Measurements from ENCODE around the gene DNAJB14. TPM values are rescaled to one million over a fixed set of nuclear protein-coding genes. Genes with fewer than 3 reads are reported as not detected.
"Not testable (repeated sequence)": the region's sequence is repeated elsewhere in the genome, so short reads cannot be mapped to it uniquely, and the experiment has no call there.

Gene DNAJB14
- total RNA-seq, 2 donors from 2014 or later, result 46.1 to 60.5 TPM

DNA sequence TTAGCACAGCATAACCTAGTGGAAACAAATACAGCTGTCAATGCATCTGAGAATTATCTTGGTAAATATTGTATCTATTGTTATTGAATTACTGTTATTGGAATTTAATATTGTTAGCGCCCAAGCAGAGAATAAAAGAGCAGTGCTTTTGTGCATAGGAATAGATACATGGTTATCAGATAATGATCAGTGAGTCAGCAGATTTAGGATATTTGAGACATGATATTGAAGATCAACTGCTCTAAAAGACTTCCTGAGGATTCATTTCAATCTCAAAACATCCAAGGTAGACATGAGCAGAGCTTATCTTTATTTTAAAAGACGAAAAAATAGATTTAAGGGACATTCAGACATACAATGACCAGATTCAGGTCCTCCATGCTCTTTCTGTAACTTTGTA lies 14.2 kb upstream of the DNAJB14 start:
- no peak for ATAC-seq (replicated peaks in 1 of 2)
- no peaks in the 10 kb centered on the region for H3K27me3 Mint-ChIP-seq (ENCODE audit: low read depth)
- peaks cover 5 to 9% of the 10 kb centered on the region in 2 donors for H3K36me3 Mint-ChIP-seq (ENCODE audit: insufficient read depth in 2 of 2)
- H3K9me3 Mint-ChIP-seq, result peaks cover 7% of the 10 kb centered on the region in 2 donors
- H3K27ac Mint-ChIP-seq, result no peak overlapping the region
- H3K4me3 Mint-ChIP-seq, result no peak overlapping the region
- DNase-seq, result no peak
- H3K4me1 Mint-ChIP-seq (ENCODE audit: low read depth), result no peaks in the 10 kb centered on the region

DNA sequence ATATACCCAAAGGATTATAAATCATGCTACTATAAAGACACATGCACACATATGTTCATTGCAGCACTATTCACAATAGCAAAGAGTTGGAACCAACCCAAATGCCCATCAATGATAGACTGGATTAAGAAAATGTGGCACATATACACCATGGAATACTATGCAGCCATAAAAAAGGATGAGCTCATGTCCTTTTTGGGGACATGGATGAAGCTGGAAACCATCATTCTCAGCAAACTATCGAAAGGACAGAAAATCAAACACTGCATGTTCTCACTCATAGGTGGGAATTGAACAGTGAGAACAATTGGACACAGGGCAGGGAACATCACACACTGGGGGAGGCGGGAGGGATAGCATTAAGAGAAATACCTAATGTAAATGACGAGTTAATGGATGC lies 11.8 kb upstream of the DNAJB14 start:
- not testable (repeated sequence) for H3K36me3 Mint-ChIP-seq (ENCODE audit: insufficient read depth in 2 of 2); DNase-seq; H3K4me3 Mint-ChIP-seq; H3K9me3 Mint-ChIP-seq; ATAC-seq (replicated peaks in 1 of 2); H3K4me1 Mint-ChIP-seq (ENCODE audit: low read depth); H3K27ac Mint-ChIP-seq; H3K27me3 Mint-ChIP-seq (ENCODE audit: low read depth)

DNA sequence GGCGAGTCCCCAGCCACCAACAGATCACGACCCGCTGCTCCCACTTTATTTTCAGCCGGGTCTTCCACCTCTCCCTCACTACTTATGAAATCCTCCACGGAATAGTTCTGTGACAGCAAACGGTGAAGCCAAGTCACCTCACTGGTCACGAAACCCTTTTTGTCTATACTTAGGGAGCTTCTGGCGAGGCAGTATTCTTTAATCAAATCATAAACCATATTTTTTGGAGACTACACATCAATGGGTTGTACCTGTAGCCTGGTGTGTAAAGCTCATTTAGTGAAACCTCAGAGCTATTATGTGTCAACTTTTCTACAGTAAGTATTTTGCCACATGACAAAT lies 4.5 kb upstream of the DNAJB14 start:
- Mint-ChIP-seq H3K4me3 (no peak overlapping the region), H3K27ac (no peak overlapping the region), H3K9me3 (peaks cover 2% of the 10 kb centered on the region in 2 donors), H3K27me3 (ENCODE audit: low read depth) (no peaks in the 10 kb centered on the region), H3K36me3 (ENCODE audit: insufficient read depth in 2 of 2) (peaks cover 4 to 15% of the 10 kb centered on the region in 2 donors), H3K4me1 (ENCODE audit: low read depth) (peaks cover 22% of the 10 kb centered on the region)
- ATAC-seq (replicated peaks in 1 of 2) (no peak), DNase-seq (no peak)

DNA sequence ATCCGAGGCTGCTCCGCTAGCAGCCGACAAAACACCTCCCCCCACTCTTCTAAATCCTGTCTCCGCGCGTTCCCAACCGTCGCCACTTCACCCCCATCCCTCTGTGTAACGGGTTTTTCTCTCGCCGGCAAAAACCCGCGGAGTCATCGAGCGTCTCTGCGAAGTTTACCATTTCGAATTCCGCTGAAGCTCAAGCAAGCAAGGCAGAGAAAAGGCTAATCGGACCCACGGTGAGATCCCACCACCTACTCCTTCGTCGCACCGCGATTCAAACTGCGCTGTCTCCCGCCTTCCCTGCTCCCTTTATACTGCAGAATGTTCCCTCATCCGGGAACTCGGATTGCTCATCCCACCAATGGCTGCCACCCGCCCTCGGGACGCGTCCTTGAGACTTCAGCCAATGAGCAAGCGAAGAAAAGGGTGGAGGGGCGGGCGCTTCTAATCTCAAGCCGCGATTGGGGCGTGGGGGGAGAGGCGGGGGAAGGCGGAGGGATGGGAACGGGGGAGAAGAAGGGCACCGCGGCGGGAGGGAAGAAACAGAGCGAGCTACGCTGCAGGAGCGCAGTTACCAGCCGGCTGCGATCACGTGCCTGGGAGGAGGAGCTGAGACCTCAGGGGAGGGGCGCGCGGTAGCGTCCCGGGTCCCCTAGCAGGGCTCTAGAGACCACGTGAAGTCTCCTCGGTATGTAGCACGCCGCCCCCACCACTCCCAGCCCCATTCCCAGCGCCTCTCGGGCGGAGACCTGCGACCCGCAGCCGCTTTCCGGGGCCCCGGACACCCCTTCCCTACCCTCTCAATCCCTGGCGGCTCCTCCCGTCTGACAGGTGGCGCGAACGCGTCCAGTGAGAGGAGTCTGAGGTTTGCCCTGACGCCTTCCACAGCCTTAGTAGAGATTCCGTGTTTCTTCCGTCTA lies 3.8 kb upstream of the DNAJB14 start, which contains the start of gene H2AZ1:
TSS of gene H2AZ1 (minus strand) at position 277 of the 914 bp plus-strand sequence. CDS start at position 172, 105 bp downstream.
- DNase-seq (peak; percentile 95 to 98), ATAC-seq (replicated peaks in 1 of 2) (peak; percentile 64 to 65)
- no peak within 1 kb of the TSS for H3K27ac Mint-ChIP-seq
- H3K9me3 Mint-ChIP-seq, result no peaks in the 10 kb centered on the region
- H3K36me3 Mint-ChIP-seq (ENCODE audit: insufficient read depth in 2 of 2), result peaks cover 8 to 15% of the 10 kb centered on the region in 2 donors
- peaks cover 28% of the 10 kb centered on the region for H3K4me1 Mint-ChIP-seq (ENCODE audit: low read depth)
- no peak within 1 kb of the TSS for H3K4me3 Mint-ChIP-seq
- H3K27me3 Mint-ChIP-seq (ENCODE audit: low read depth), result no peaks in the 10 kb centered on the region

DNA sequence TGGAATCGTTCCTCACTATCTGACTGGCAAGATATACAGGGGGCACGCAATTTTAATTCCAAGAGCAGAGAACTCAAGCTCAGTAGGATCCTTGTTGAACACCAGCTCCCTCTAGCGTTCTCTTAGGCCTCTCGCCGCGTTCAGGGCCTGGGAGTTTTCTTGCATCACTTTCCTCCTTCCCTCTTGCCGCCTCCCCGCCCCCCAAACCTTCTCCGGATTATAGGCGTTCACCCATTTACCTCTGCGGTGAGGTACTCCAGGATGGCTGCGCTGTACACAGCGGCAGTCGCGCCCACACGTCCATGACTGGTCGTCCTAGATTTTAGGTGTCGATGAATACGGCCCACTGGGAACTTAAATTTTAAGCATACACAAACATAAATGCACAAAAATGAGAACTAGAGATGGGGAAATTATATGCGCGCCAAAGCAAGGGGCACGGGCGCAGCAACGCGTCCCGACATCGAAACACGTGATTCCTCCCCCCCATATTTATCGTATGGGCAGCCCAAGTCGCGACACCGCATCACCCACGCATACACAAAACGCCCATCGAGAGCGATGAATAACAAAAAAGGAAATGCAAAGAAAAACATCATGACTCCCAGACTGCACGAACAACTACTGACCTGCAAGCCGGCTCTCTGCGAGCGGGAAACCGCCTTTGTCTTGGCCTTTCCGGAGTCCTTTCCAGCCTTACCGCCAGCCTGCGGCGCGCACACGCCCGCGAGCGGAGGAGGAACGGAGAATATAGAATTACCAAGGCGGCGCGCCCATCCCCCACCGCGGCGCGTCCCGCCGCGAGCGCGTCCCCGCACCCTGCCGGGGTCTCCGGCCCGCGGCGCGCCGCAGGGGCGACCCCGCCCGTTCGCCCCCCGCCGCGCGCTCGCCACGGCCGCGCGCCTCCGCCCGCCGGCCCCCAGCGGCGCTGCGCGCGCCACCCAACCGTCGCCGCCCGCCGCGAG lies 2.9 kb upstream of the DNAJB14 start:
- H3K27me3 Mint-ChIP-seq (ENCODE audit: low read depth), result no peaks in the 10 kb centered on the region
- peaks cover 38% of the 10 kb centered on the region for H3K4me1 Mint-ChIP-seq (ENCODE audit: low read depth)
- peak; percentile 90 to 92 for DNase-seq
- H3K9me3 Mint-ChIP-seq, result no peaks in the 10 kb centered on the region
- peaks cover 10 to 20% of the 10 kb centered on the region in 2 donors for H3K36me3 Mint-ChIP-seq (ENCODE audit: insufficient read depth in 2 of 2)
- ATAC-seq (replicated peaks in 1 of 2), result peak; percentile 36 to 41
- no peak overlapping the region for H3K27ac Mint-ChIP-seq
- no peak overlapping the region for H3K4me3 Mint-ChIP-seq

DNA sequence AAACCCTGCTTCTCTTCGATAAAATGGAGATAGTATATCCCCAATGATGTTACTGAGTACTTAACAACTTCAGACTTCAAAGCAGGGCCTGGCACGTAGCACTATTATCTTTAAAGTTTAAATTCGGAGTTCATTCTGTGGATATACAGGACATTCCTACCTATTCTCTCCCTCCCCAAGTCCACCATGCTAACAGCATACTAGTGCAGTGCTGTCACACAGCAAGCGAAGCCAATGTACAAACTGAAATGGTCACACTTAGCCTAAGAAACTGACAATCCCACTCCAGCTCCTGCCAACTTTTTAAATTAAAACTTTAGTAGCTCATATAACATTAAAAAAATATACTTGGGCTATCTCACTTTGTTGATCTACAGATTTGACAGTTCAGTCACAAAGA lies 1.2 kb upstream of the DNAJB14 start:
- H3K36me3 Mint-ChIP-seq (ENCODE audit: insufficient read depth in 2 of 2), result peaks cover 13 to 32% of the 10 kb centered on the region in 2 donors
- H3K4me1 Mint-ChIP-seq (ENCODE audit: low read depth), result peaks cover 49% of the 10 kb centered on the region
- H3K27me3 Mint-ChIP-seq (ENCODE audit: low read depth), result no peaks in the 10 kb centered on the region
- H3K9me3 Mint-ChIP-seq, result peaks cover 0 to 3% of the 10 kb centered on the region in 2 donors
- ATAC-seq (replicated peaks in 1 of 2) (no peak), DNase-seq (no peak)
- no peak overlapping the region for H3K27ac Mint-ChIP-seq
- H3K4me3 Mint-ChIP-seq, result no peak overlapping the region

DNA sequence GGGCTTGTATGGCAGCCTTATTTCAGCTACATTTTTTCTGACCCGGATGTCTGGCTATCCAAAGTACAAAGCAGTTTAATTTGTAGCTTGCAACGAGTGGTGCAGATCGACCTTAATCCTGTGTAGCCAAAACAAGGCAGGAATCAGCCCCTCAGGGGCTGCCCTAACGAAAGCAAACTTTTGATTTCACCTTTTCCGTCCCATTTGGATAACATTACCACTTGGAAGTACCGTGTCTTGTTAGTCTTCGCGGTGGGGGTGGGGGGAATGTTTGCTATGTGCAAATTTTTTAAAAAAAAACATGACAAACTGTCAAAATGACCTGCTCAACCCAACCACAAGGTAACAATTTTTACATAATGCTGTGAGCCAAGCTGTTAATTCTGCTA lies 766 bp upstream of the DNAJB14 start:
- ATAC-seq (replicated peaks in 1 of 2) (no peak), DNase-seq (no peak)
- Mint-ChIP-seq H3K27me3 (ENCODE audit: low read depth) (no peaks in the 10 kb centered on the region), H3K27ac (no peak overlapping the region), H3K4me1 (ENCODE audit: low read depth) (peaks cover 51% of the 10 kb centered on the region), H3K9me3 (peaks cover 0 to 3% of the 10 kb centered on the region in 2 donors), H3K36me3 (ENCODE audit: insufficient read depth in 2 of 2) (peaks cover 13 to 32% of the 10 kb centered on the region in 2 donors), H3K4me3 (no peak overlapping the region)

DNA sequence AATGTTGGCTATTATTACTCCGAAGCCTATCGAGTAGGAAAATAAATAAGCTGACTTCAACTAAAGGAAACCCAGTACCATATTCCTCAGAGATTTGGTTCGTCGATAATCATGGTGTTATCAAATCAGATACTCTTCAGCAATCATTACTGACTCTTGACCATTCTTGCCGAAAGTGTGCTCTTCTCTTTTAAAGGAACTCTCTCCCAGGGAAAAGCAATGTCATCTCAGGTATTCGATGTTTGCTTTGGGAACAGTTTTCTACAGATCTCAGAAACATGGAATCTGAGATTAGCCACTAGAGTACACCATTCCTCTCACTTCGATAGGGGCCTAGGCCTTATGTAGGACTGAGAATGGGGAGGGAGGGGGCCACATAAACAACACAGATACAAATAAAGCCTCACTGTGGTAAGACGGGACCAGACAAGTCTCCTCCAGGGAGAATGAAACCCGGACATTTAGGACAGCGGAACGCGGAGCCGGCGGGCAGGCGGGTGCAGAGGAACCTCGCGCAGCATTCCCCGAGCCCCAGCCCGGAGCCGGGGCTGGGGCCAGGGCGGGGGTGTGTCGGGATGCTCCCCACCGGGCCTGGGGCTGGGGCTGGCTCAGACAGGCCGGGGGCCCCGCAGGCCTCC lies 581 bp downstream of the DNAJB14 start:
- H3K9me3 Mint-ChIP-seq, result peaks cover 0 to 3% of the 10 kb centered on the region in 2 donors
- peak overlapping the region; percentile 95 to 99 for H3K4me3 Mint-ChIP-seq
- H3K4me1 Mint-ChIP-seq (ENCODE audit: low read depth), result peaks cover 58% of the 10 kb centered on the region
- peak overlapping the region; percentile 98 for H3K27ac Mint-ChIP-seq
- ATAC-seq (replicated peaks in 1 of 2) (peak in 1 of 2 donors; percentile 4), DNase-seq (peak in 1 of 2 donors; percentile 51)
- H3K36me3 Mint-ChIP-seq (ENCODE audit: insufficient read depth in 2 of 2), result peaks cover 13 to 35% of the 10 kb centered on the region in 2 donors
- no peaks in the 10 kb centered on the region for H3K27me3 Mint-ChIP-seq (ENCODE audit: low read depth)

DNA sequence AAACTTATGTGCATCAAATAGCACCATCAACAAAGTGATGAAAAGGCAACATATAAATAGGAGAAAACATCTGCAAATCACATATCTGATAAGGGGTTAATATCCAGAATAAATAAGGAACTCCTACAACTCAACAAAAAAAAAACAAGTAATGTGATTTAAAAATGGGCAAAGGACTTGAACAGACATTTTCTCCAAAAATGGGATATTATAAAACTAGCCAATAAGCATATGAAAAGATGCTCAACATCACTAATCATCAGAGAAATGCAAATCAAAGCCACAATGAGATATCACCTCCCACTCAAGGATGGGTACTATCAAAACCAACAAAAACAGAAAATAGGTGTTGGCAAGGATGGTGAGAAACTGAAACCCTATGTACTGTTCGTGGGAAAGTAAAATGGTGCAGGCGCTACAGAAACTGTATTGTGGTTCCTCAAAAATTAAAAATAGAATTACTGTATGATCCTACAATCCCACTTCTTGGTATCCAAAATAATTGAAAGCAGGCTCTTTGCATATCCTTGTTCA lies 2.4 kb downstream of the DNAJB14 start:
- peak overlapping the region; percentile 88 for H3K27ac Mint-ChIP-seq
- no peaks in the 10 kb centered on the region for H3K27me3 Mint-ChIP-seq (ENCODE audit: low read depth)
- H3K9me3 Mint-ChIP-seq, result peaks cover 0 to 3% of the 10 kb centered on the region in 2 donors
- H3K36me3 Mint-ChIP-seq (ENCODE audit: insufficient read depth in 2 of 2), result peaks cover 13 to 35% of the 10 kb centered on the region in 2 donors
- DNase-seq (no peak), ATAC-seq (replicated peaks in 1 of 2) (no peak)
- H3K4me1 Mint-ChIP-seq (ENCODE audit: low read depth), result peaks cover 58% of the 10 kb centered on the region
- H3K4me3 Mint-ChIP-seq, result peak overlapping the region; percentile 95 to 99

DNA sequence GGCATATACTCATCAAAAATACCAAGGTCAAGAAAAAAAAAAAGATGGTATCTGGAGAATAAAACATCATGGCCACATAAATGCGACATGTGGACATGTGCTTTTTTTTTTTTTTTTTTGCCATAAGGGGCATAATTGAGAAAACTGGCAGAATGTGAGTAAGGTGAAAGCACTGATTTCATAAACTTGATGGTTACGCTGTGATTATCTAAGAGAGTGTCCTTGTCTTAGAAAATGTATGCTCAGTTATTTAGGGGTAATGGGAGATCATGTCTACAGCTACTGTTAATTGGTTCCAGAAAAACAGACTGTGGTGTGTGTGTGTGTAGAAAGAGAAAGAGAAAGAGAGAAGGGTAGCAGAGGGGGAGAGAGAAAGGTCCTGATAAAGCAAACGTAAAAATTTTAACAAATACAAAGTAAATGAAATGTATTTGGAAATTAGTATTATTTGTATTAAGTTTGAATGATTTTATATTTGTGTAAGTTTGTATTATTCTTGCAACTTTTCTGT lies 8.1 kb downstream of the DNAJB14 start:
- Mint-ChIP-seq H3K36me3 (ENCODE audit: insufficient read depth in 2 of 2) (peaks cover 12 to 34% of the 10 kb centered on the region in 2 donors), H3K27me3 (ENCODE audit: low read depth) (no peaks in the 10 kb centered on the region), H3K9me3 (peaks cover 0 to 2% of the 10 kb centered on the region in 2 donors), H3K4me1 (ENCODE audit: low read depth) (peaks cover 31% of the 10 kb centered on the region), H3K27ac (no peak overlapping the region), H3K4me3 (no peak overlapping the region)
- ATAC-seq (replicated peaks in 1 of 2) (no peak), DNase-seq (no peak)

DNA sequence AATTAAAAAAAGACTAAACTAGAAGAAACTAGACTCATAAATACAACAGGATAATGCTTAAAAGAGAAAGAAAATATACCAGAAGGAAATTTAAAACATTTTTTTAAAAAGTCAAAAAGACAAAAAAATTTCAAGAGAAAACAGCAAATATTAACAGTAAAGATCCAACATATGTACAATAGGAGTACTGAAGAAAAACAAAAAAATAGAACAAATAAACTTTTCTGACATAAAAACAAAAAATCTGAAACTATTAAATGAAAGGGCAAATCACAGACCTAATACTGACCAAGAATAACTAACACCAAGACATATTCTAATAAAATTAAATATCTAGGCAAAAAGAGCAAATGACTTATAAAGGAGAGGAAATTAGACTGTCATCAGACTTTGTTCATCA lies 11.5 kb downstream of the DNAJB14 start:
- Mint-ChIP-seq H3K36me3 (ENCODE audit: insufficient read depth in 2 of 2) (peaks cover 15 to 36% of the 10 kb centered on the region in 2 donors), H3K9me3 (peaks cover 0 to 2% of the 10 kb centered on the region in 2 donors), H3K4me1 (ENCODE audit: low read depth) (peaks cover 34% of the 10 kb centered on the region), H3K27ac (peak overlapping the region; percentile 50), H3K4me3 (no peak overlapping the region), H3K27me3 (ENCODE audit: low read depth) (no peaks in the 10 kb centered on the region)
- no peak for DNase-seq
- no peak for ATAC-seq (replicated peaks in 1 of 2)

DNA sequence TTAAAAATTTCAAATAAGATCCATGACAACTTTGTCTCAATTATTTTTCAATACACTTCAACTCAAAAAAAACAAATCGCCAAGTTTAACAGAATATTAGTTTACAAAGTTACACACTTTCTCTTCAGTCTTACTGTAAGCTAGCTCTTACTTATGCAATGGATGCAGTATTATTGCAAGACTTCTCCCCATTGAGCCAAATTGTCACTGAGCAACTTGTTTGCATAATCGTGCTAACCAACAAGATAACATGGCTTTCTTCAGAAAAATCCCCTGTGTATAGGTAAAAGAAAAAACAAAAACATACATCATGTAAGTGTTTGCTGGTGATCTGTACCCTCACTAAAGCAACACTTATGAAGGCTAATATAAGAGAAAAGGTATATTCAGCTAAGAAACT lies 18.9 kb downstream of the DNAJB14 start:
- Mint-ChIP-seq H3K9me3 (no peaks in the 10 kb centered on the region), H3K36me3 (ENCODE audit: insufficient read depth in 2 of 2) (peaks cover 11 to 18% of the 10 kb centered on the region in 2 donors), H3K4me3 (no peak overlapping the region), H3K27me3 (ENCODE audit: low read depth) (no peaks in the 10 kb centered on the region), H3K27ac (no peak overlapping the region), H3K4me1 (ENCODE audit: low read depth) (peaks cover 28% of the 10 kb centered on the region)
- ATAC-seq (replicated peaks in 1 of 2), result no peak
- DNase-seq, result no peak
